Measurements from ENCODE around the gene ZNF574. TPM values are rescaled to one million over a fixed set of nuclear protein-coding genes. Genes with fewer than 3 reads are reported as not detected.

ZNF574 gene
- total RNA-seq, 2 donors from 2014 or later = 11.5 to 12.2 TPM

Other genes with a start within 250 kb of the ZNF574 start
- not detected for gene LYPD4, start 231.5 kb upstream of the ZNF574 start, total RNA-seq
- gene DMRTC2, start 231.1 kb upstream of the ZNF574 start, total RNA-seq = not detected
- 1,000 to 10,000 TPM; 4,101 to 4,133 TPM for gene RPS19, start 215.9 kb upstream of the ZNF574 start, total RNA-seq
- 10 to 100 TPM; 12.3 to 27.5 TPM for gene CD79A, start 198.9 kb upstream of the ZNF574 start, total RNA-seq
- gene ARHGEF1, start 193.0 kb upstream of the ZNF574 start, total RNA-seq = 100 to 1,000 TPM; 371 to 446 TPM
- gene ERFL, start 147.7 kb upstream of the ZNF574 start, total RNA-seq = 1 to 10 TPM; 3.3 to 4.1 TPM
- gene RABAC1, start 116.8 kb upstream of the ZNF574 start, total RNA-seq = 10 to 100 TPM; 64.5 to 81.0 TPM
- gene ATP1A3, start 81.9 kb upstream of the ZNF574 start, total RNA-seq = 1 to 10 TPM; 4.3 to 6.2 TPM
- 1 to 10 TPM; 1.1 to 3.8 TPM for gene GRIK5, start 6.0 kb upstream of the ZNF574 start, total RNA-seq
- 10 to 100 TPM; 45.0 to 56.0 TPM for gene POU2F2, start 56.3 kb downstream of the ZNF574 start, total RNA-seq
- 10 to 100 TPM; 28.8 to 31.6 TPM for gene DEDD2, start 141.5 kb downstream of the ZNF574 start, total RNA-seq
- 10 to 100 TPM; 11.4 to 11.9 TPM for gene ZNF526, start 144.1 kb downstream of the ZNF574 start, total RNA-seq
- gene GSK3A, start 166.4 kb downstream of the ZNF574 start, total RNA-seq = 10 to 100 TPM; 39.6 to 43.2 TPM
- gene ERF, start 179.0 kb downstream of the ZNF574 start, total RNA-seq = 10 to 100 TPM; 65.7 to 75.6 TPM
- 10 to 100 TPM; 90.1 to 95.0 TPM for gene CIC, start 193.1 kb downstream of the ZNF574 start, total RNA-seq
- gene PRR19, start 226.0 kb downstream of the ZNF574 start, total RNA-seq = under 1 TPM; 0.29 to 0.86 TPM
- 10 to 100 TPM; 36.7 to 37.6 TPM for gene PAFAH1B3, start 226.5 kb downstream of the ZNF574 start, total RNA-seq
- 1 to 10 TPM in 1 of 2 donors, under 1 TPM in 1; 0.67 to 1.6 TPM for gene TMEM145, start 237.1 kb downstream of the ZNF574 start, total RNA-seq
- gene MEGF8, start 249.5 kb downstream of the ZNF574 start, total RNA-seq = 10 to 100 TPM in 1 of 2 donors, 1 to 10 TPM in 1; 9.7 to 14.0 TPM

All from activated T-cell treated with anti-CD3 and anti-CD28 coated beads, Interleukin-2, amount 50 U/mL, for 72 hours (primary cell).